ACC112 (cell line): ENCODE results near the gene CTBP1.
"Not testable (repeated sequence)": the region's sequence is repeated elsewhere in the genome, so short reads cannot be mapped to it uniquely, and the experiment has no call there.

Experiments used
- H2AFZ ChIP-seq: fragments of 200-600 bp; sonication (generic); one replicate; pipeline ENCODE4 v1.6.0; 2017; ENCODE audit warnings: antibody characterized with exemption, low read length; ENCODE audit not compliant: unreplicated experiment
- H3K27ac ChIP-seq: fragments of 200-600 bp; sonication (generic); 2 replicates; pipeline ENCODE4 v1.5.1; 2014; ENCODE audit warnings: low read depth, mild to moderate bottlenecking, antibody characterized with exemption, low read length, moderate library complexity
- H3K27me3 ChIP-seq: fragments of 200-600 bp; sonication (generic); 2 replicates; pipeline ENCODE4 v1.6.1; 2014; ENCODE audit warnings: mild to moderate bottlenecking, antibody characterized with exemption, low read length, moderate library complexity, mixed read lengths; ENCODE audit not compliant: insufficient read depth
- H3K36me3 ChIP-seq: fragments of 200-600 bp; sonication (generic); 2 replicates; pipeline ENCODE4 v1.6.1; 2016; ENCODE audit warnings: mild to moderate bottlenecking, antibody characterized with exemption, low read length, moderate library complexity, mixed read lengths; ENCODE audit not compliant: insufficient read depth
- H3K4me1 ChIP-seq: fragments of 200-600 bp; sonication (generic); one replicate; pipeline ENCODE4 v1.6.1; 2016; ENCODE audit warnings: low read length, mixed read lengths; ENCODE audit not compliant: insufficient read depth, unreplicated experiment, control insufficient read depth
- H3K4me3 ChIP-seq: fragments of 200-600 bp; sonication (generic); 2 replicates; pipeline ENCODE4 v1.5.1; 2014; ENCODE audit warnings: mild to moderate bottlenecking, low read depth, low read length
- H3K79me2 ChIP-seq: fragments of 200-600 bp; sonication (generic); one replicate; pipeline ENCODE4 v1.6.0; 2016; ENCODE audit warnings: low read length; ENCODE audit not compliant: control insufficient read depth, unreplicated experiment, insufficient read depth

The CTBP1 gene

GRCh38 chr4:1292703-1293011 is 43.7 kb upstream of the CTBP1 start:
- peaks cover 24% of the 10 kb centered on the region for H3K4me1 ChIP-seq
- not testable (repeated sequence) for H3K27ac ChIP-seq, H3K27me3 ChIP-seq, H2AFZ ChIP-seq, H3K36me3 ChIP-seq, H3K4me3 ChIP-seq
- peaks cover 70% of the 10 kb centered on the region for H3K79me2 ChIP-seq

GRCh38 chr4:1291996-1292702 is 43.2 kb upstream of the CTBP1 start:
- Histone ChIP-seq H3K36me3 (no peaks in the 10 kb centered on the region), H3K27me3 (no peaks in the 10 kb centered on the region), H3K4me3 (peak overlapping the region; percentile 96), H3K79me2 (peaks cover 65% of the 10 kb centered on the region), H3K4me1 (peaks cover 24% of the 10 kb centered on the region), H2AFZ (no peak overlapping the region), H3K27ac (no peak overlapping the region)

GRCh38 chr4:1291091-1291490 is 42.2 kb upstream of the CTBP1 start:
- H3K36me3 ChIP-seq = no peaks in the 10 kb centered on the region
- H3K4me1 ChIP-seq = peaks cover 24% of the 10 kb centered on the region
- peak overlapping the region; percentile 96 for H3K4me3 ChIP-seq
- H3K79me2 ChIP-seq = peaks cover 55% of the 10 kb centered on the region
- no peak overlapping the region for H3K27ac ChIP-seq
- H2AFZ ChIP-seq = no peak overlapping the region
- H3K27me3 ChIP-seq = no peaks in the 10 kb centered on the region

- H2AFZ ChIP-seq = peak overlapping the region; percentile 90
- peak overlapping the region; percentile 41; the same call in 1 of the 2 replicates for H3K27ac ChIP-seq
- H3K79me2 ChIP-seq = peaks cover 54% of the 10 kb centered on the region
- no peaks in the 10 kb centered on the region for H3K27me3 ChIP-seq
- peaks cover 24% of the 10 kb centered on the region for H3K4me1 ChIP-seq
- H3K4me3 ChIP-seq = peak overlapping the region; percentile 96
- H3K36me3 ChIP-seq = no peaks in the 10 kb centered on the region
Measured at GRCh38 chr4:1290165-1290977, 41.4 kb upstream of the CTBP1 start.

- no peaks in the 10 kb centered on the region for H3K27me3 ChIP-seq
- peaks cover 46% of the 10 kb centered on the region for H3K79me2 ChIP-seq
- H2AFZ ChIP-seq = peak within 1 kb of the TSS; percentile 90
- H3K36me3 ChIP-seq = no peaks in the 10 kb centered on the region
- peak within 1 kb of the TSS; percentile 41 for H3K27ac ChIP-seq
- H3K4me3 ChIP-seq = peak within 1 kb of the TSS; percentile 96
- peaks cover 18% of the 10 kb centered on the region for H3K4me1 ChIP-seq
Measured at GRCh38 chr4:1289207-1290164, 40.6 kb upstream of the CTBP1 start, which contains the start of gene MAEA. TSS of gene MAEA (plus strand) at chr4:1289891. CDS start at chr4:1289914, 23 bp downstream.

GRCh38 chr4:1288786-1289185 is 39.9 kb upstream of the CTBP1 start:
- peaks cover 39% of the 10 kb centered on the region for H3K79me2 ChIP-seq
- no peaks in the 10 kb centered on the region for H3K27me3 ChIP-seq
- H3K27ac ChIP-seq = peak overlapping the region; percentile 26; the same call in 1 of the 2 replicates
- peak overlapping the region; percentile 16 for H2AFZ ChIP-seq
- peaks cover 11% of the 10 kb centered on the region for H3K4me1 ChIP-seq
- H3K4me3 ChIP-seq = peak overlapping the region; percentile 96
- no peaks in the 10 kb centered on the region for H3K36me3 ChIP-seq

- no peaks in the 10 kb centered on the region for H3K27me3 ChIP-seq
- H3K36me3 ChIP-seq = no peaks in the 10 kb centered on the region
- no peak overlapping the region for H2AFZ ChIP-seq
- no peak overlapping the region for H3K4me3 ChIP-seq
- H3K4me1 ChIP-seq = peaks cover under 1% of the 10 kb centered on the region
- no peak overlapping the region for H3K27ac ChIP-seq
- H3K79me2 ChIP-seq = peaks cover 13% of the 10 kb centered on the region
Measured at GRCh38 chr4:1285790-1286553, 37.0 kb upstream of the CTBP1 start.

- Histone ChIP-seq H3K27me3 (no peaks in the 10 kb centered on the region), H3K4me3 (no peak overlapping the region), H2AFZ (no peak overlapping the region), H3K36me3 (no peaks in the 10 kb centered on the region), H3K4me1 (no peaks in the 10 kb centered on the region), H3K27ac (no peak overlapping the region), H3K79me2 (peaks cover 6% of the 10 kb centered on the region)
Measured at GRCh38 chr4:1285151-1285789, 36.3 kb upstream of the CTBP1 start.

GRCh38 chr4:1283711-1284110 is 34.8 kb upstream of the CTBP1 start:
- no peak overlapping the region for H2AFZ ChIP-seq
- H3K79me2 ChIP-seq = no peaks in the 10 kb centered on the region
- H3K27me3 ChIP-seq = no peaks in the 10 kb centered on the region
- no peaks in the 10 kb centered on the region for H3K4me1 ChIP-seq
- H3K27ac ChIP-seq = no peak overlapping the region
- H3K36me3 ChIP-seq = no peaks in the 10 kb centered on the region
- no peak overlapping the region for H3K4me3 ChIP-seq
